KMS-11 (cell line): ENCODE data around the gene AGER.
"Not testable (repeated sequence)": the region's sequence is repeated elsewhere in the genome, so short reads cannot be mapped to it uniquely, and the experiment has no call there.

Experiments
- H2AFZ ChIP-seq: fragments of 200-600 bp; sonication (generic); 2 replicates; pipeline ENCODE4 v1.6.1; 2016; ENCODE audit warnings: antibody characterized with exemption, mixed run types, low read depth
- H3K27ac ChIP-seq: fragments of 200-600 bp; sonication (generic); 2 replicates; pipeline ENCODE4 v1.6.1; 2016; ENCODE audit warnings: mild to moderate bottlenecking, mixed run types
- H3K27me3 ChIP-seq: fragments of 200-600 bp; sonication (generic); 2 replicates; pipeline ENCODE4 v1.6.1; 2017; ENCODE audit warnings: mild to moderate bottlenecking, low read depth, mixed run types, moderate library complexity; ENCODE audit not compliant: insufficient read depth
- H3K36me3 ChIP-seq: fragments of 200-600 bp; sonication (generic); 2 replicates; pipeline ENCODE4 v1.6.1; 2017; ENCODE audit warnings: mild to moderate bottlenecking, mixed run types; ENCODE audit not compliant: insufficient read depth
- H3K4me1 ChIP-seq: fragments of 200-600 bp; sonication (generic); 2 replicates; pipeline ENCODE4 v1.6.1; 2016; ENCODE audit warnings: mild to moderate bottlenecking, low read depth, mixed run types; ENCODE audit not compliant: poor library complexity, severe bottlenecking
- H3K4me2 ChIP-seq: fragments of 200-600 bp; sonication (generic); 2 replicates; pipeline ENCODE4 v1.7.0; 2016; ENCODE audit warnings: mild to moderate bottlenecking, mixed run types
- H3K4me3 ChIP-seq: fragments of 200-600 bp; sonication (generic); IDR thresholded peaks from 2 replicates; pipeline ENCODE4 v1.6.1; 2017; ENCODE audit warnings: low read depth, low read length, mixed read lengths; ENCODE audit not compliant: insufficient read depth
- H3K79me2 ChIP-seq: fragments of 200-600 bp; sonication (generic); 2 replicates; pipeline ENCODE4 v1.6.1; 2016; ENCODE audit warnings: low read depth, mixed run types; ENCODE audit not compliant: insufficient read depth
- H3K9ac ChIP-seq: fragments of 200-600 bp; sonication (generic); 2 replicates; pipeline ENCODE4 v1.6.1; 2016; ENCODE audit warnings: mild to moderate bottlenecking, mixed run types
- H4K20me1 ChIP-seq: fragments of 200-600 bp; sonication (generic); 2 replicates; pipeline ENCODE4 v1.6.1; 2016; ENCODE audit warnings: mild to moderate bottlenecking, mixed run types; ENCODE audit not compliant: insufficient read depth
- TF ChIP-seq, protein P1 (sequence below): fragments of 200-600 bp; sonication (generic); conservative IDR thresholded peaks from 2 replicates; pipeline ENCODE4 v1.6.1; 2017; ENCODE audit warnings: low read depth, mild to moderate bottlenecking, antibody characterized with exemption, low read length, moderate library complexity, mixed read lengths

AGER gene

GRCh38 chr6:32189069-32189741, 5.2 kb upstream of the AGER start:
- Histone ChIP-seq H2AFZ (no peak overlapping the region), H3K27ac (peak overlapping the region; percentile 69), H3K79me2 (peaks cover 11% of the 10 kb centered on the region), H3K4me3 (no peak overlapping the region), H4K20me1 (no peaks in the 10 kb centered on the region), H3K36me3 (no peaks in the 10 kb centered on the region), H3K27me3 (no peaks in the 10 kb centered on the region), H3K4me2 (peak overlapping the region; percentile 88), H3K4me1 (peaks cover 42% of the 10 kb centered on the region), H3K9ac (peak overlapping the region; percentile 73)
- TF ChIP-seq, protein P1, sequence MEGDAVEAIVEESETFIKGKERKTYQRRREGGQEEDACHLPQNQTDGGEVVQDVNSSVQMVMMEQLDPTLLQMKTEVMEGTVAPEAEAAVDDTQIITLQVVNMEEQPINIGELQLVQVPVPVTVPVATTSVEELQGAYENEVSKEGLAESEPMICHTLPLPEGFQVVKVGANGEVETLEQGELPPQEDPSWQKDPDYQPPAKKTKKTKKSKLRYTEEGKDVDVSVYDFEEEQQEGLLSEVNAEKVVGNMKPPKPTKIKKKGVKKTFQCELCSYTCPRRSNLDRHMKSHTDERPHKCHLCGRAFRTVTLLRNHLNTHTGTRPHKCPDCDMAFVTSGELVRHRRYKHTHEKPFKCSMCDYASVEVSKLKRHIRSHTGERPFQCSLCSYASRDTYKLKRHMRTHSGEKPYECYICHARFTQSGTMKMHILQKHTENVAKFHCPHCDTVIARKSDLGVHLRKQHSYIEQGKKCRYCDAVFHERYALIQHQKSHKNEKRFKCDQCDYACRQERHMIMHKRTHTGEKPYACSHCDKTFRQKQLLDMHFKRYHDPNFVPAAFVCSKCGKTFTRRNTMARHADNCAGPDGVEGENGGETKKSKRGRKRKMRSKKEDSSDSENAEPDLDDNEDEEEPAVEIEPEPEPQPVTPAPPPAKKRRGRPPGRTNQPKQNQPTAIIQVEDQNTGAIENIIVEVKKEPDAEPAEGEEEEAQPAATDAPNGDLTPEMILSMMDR, result no peak

DNA sequence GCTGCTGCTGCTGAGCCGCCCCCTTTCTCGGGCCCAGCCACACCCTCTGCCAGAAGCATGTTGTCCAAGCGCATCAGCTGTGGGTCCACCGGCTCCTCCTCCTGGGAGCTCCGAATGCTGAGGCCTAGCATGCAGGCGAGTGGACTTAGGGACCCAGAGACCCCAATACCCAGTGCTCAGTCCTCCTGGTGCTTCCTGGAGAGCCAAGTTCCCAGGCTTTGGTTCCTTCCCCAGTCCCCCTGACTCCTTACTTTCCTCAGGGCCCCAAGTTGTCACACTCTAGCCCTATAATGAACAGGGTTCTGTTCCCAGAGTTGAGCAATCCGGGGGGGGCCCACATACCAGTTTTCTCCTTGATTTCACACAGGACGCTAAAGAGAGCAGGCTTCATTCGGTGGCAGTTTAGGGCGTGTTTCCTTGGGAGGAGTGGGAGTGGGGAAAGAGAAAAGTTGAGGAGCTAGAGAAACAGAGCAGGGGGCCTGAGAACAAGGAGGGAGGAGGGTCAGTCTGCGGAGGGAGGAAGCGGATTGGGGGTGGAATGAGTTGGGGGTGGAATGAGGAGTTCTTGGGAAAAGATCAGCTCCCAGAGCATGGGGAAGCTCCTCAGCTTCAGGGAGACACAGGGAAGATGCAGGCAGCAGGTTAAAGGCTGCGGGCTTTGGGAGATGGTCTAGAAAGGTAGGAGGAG, 4.5 kb upstream of the AGER start:
- H3K4me1 ChIP-seq, result peaks cover 36% of the 10 kb centered on the region
- TF ChIP-seq, protein P1, result no peak
- H3K27ac ChIP-seq, result no peak overlapping the region
- no peak overlapping the region for H2AFZ ChIP-seq
- H3K4me2 ChIP-seq, result peak overlapping the region; percentile 88
- peak overlapping the region; percentile 73; the same call in 1 of the 2 replicates for H3K9ac ChIP-seq
- H3K4me3 ChIP-seq, result no peak overlapping the region
- no peaks in the 10 kb centered on the region for H3K36me3 ChIP-seq
- H3K79me2 ChIP-seq, result peaks cover 11% of the 10 kb centered on the region
- H3K27me3 ChIP-seq, result no peaks in the 10 kb centered on the region
- H4K20me1 ChIP-seq, result no peaks in the 10 kb centered on the region

DNA sequence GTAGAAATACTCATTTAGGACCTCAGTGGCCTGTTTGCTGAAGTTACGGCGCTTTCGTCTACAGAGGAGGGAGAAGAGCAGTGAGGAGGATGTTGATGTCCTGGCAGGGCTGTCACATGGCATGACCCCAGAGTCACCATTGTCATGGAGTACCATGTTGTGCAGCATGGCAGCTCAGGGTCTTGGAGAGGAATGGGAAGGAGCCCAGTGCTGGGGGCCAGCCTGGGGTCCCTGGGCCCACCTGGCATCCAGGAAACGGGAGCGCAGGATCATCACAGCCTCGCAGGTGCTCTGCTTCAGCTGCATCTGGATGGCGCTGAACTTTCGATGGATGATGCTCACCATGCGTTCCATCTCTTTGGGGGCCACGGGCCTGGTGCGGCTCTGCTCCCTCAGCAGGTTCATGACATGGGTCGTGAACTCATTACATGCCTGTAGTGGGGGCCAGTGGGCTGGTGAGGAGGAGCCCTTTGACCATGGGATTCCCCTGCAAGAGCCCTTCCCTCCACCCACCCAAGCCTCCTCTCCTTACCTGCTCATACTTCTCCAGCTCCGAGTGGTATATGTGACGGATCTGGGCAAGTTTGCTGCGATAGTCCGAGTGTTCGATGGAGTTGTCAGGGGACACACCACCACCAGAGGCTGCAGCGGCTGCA, 3.8 kb upstream of the AGER start:
- H3K79me2 ChIP-seq, result peaks cover 11% of the 10 kb centered on the region
- H3K4me2 ChIP-seq, H2AFZ ChIP-seq, H3K36me3 ChIP-seq, H3K4me3 ChIP-seq, H4K20me1 ChIP-seq, H3K27ac ChIP-seq, H3K27me3 ChIP-seq, H3K9ac ChIP-seq: not testable (repeated sequence)
- H3K4me1 ChIP-seq, result peaks cover 30% of the 10 kb centered on the region

- TF ChIP-seq, protein P1, result no peak
- Histone ChIP-seq H4K20me1 (no peaks in the 10 kb centered on the region), H3K27me3 (no peaks in the 10 kb centered on the region), H3K4me1 (peaks cover 23% of the 10 kb centered on the region), H3K27ac (no peak overlapping the region), H3K36me3 (no peaks in the 10 kb centered on the region), H3K79me2 (peaks cover 11% of the 10 kb centered on the region), H2AFZ (no peak overlapping the region), H3K4me2 (no peak overlapping the region), H3K4me3 (no peak overlapping the region), H3K9ac (no peak overlapping the region)
These were observed 3.1 kb upstream of the AGER start for GRCh38 chr6:32187009-32187709.

DNA sequence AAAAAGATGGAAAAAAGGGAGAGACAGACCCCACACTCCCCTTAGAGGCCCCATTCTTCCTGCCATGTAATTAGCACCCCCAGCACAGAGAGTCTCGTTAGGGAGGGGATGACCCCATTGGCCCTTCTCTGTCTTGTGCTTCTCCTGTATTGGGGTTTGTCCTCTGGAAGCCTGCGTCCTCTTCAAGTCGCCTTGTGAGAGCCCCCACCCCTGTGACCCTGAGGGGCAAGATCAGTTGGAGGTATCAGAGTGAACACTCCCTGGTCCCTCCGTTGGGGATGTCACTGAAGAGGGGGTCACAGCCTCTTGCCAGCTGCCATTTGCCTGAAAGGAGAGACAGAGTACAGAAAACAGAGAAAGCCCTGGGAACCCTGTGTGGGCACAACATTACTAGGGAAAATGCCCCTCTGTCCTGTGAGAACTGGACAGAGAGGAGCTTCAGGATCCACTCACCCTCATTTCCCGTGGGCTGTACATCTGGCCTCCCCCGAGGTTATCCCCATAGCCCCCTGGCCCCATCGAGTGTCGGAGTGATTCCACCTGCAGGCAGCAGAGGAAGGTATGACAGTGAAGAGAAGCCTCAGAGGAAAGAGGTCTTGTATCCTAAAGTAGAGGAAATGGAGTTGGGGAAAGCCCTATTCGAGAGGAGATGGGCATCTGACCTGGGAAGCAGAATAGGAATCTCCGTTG, 2.2 kb upstream of the AGER start:
- not testable (repeated sequence) for H2AFZ ChIP-seq

DNA sequence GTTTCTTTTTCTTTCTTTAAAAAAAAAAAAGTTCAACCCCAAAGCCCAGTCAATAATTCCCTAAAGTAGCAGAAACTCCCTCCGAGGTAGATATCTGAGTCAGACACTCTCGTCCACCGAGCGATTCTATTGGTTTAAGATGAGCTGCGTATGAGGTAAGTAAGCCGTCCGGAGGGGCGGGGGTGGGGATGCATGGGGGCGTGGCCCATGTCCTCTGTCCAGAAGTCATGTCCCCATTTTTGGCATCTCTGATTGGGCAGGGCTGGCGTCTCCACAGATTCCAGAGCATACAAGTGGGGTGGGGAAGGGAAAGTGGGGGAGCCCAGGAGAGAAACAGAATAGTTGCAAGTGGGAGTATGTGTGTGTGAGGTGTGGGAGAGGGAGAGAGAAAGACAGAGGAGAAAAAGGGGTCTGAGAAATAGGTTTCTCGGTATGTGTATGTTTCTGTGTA, 1.7 kb upstream of the AGER start:
- H3K36me3 ChIP-seq, H3K4me1 ChIP-seq, H3K27me3 ChIP-seq, H3K27ac ChIP-seq, H3K4me3 ChIP-seq, H2AFZ ChIP-seq, H3K9ac ChIP-seq, H4K20me1 ChIP-seq, H3K4me2 ChIP-seq: not testable (repeated sequence)
- peaks cover 11% of the 10 kb centered on the region for H3K79me2 ChIP-seq

More for the DNA sequence above, 2.2 kb upstream of the AGER start:
- not testable (repeated sequence) for H3K9ac ChIP-seq, H3K27me3 ChIP-seq, H3K36me3 ChIP-seq, H3K27ac ChIP-seq, H3K4me3 ChIP-seq, H4K20me1 ChIP-seq, H3K4me2 ChIP-seq
- Histone ChIP-seq H3K79me2 (peaks cover 11% of the 10 kb centered on the region), H3K4me1 (peaks cover 15% of the 10 kb centered on the region)
